GM19238 (cell line): ENCODE measurements around the gene TBCE.
"Not testable (repeated sequence)": the region's sequence is repeated elsewhere in the genome, so short reads cannot be mapped to it uniquely, and the experiment has no call there.

Experiments
- DNase-seq: peaks from one replicate; pipeline ENCODE4 v3.0.0; 2011; ENCODE audit warnings: low spot score; ENCODE audit not compliant: insufficient read length

TBCE gene

GRCh38 chr1:235450886-235451483 lies 83.8 kb downstream of the TBCE start:
- DNase-seq: no peak

DNA sequence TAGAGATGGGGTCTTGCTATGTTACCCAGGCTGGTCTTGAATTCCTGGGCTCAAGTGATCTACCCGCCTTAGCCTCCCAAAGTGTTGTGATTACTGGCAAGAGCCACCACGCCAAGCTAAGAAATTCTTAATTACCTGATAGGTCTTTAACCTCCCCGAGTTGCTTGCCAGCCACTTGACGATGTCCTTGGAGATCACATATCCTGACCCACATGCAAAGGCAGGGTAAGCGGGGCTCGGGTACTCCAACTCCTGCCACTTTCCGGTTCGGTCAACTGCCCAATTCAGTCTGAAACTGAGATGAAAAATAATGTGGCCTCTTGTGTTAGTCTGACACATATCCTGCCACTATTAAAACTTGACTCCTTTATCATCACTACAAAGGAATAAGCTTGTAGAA lies 86.8 kb downstream of the TBCE start:
- DNase-seq: no peak

- no peak for DNase-seq
These were observed 87.9 kb downstream of the TBCE start for GRCh38 chr1:235455097-235455496.

- DNase-seq: no peak
These were observed 88.6 kb downstream of the TBCE start for GRCh38 chr1:235455823-235456222.

DNA sequence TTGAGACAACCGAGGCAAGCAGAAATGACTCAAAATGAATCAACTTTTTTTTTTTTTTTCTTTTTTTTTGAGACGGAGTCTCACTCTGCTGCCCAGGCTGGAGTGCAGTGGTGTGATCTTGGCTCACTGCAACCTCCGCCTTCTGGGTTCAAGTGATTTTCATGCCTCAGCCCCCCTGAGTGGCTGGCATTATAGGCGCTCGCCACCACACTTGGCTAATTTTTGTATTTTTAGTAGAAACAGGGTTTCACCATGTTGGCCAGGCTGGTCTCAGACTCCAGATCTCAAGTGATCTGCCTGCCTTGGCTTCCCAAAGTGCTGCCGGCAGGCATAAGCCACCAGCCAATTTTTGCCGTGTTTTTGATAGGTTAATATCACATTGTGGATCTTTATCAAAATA lies 90.6 kb downstream of the TBCE start:
- not testable (repeated sequence) for DNase-seq

- DNase-seq: no peak
These were observed 93.5 kb downstream of the TBCE start for GRCh38 chr1:235460770-235461169.

GRCh38 chr1:235461954-235462353 lies 94.7 kb downstream of the TBCE start:
- DNase-seq: no peak

GRCh38 chr1:235462832-235463231 lies 95.6 kb downstream of the TBCE start:
- not testable (repeated sequence) for DNase-seq

- DNase-seq: no peak
These were observed 97.8 kb downstream of the TBCE start for GRCh38 chr1:235465066-235465465.

GRCh38 chr1:235468004-235468403 lies 100.8 kb downstream of the TBCE start:
- DNase-seq: no peak

DNA sequence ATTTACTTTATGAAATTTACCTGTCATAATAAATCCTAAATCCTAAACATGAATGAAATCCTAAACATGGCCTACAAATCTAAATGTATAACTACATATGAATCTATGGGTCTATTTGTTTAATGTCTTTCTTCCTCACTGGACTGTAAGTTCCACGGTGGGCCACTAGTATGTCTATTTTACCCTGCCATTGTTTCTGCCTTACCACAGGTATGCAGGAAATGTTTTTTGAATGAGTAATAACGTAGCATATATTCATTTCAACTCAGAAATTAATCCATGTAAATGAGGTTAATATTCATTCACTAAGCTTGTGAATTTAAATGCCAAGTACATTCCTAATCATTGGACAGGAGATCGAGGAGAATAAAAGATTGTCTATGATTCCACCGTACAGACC lies 101.7 kb downstream of the TBCE start:
- DNase-seq: no peak

- DNase-seq: not testable (repeated sequence)
These were observed 102.7 kb downstream of the TBCE start for GRCh38 chr1:235469897-235470296.

- DNase-seq: no peak
These were observed 103.7 kb downstream of the TBCE start for GRCh38 chr1:235470741-235471439.

- DNase-seq: no peak
These were observed 106.6 kb downstream of the TBCE start for GRCh38 chr1:235473806-235474205.

- DNase-seq: no peak
These were observed 115.9 kb downstream of the TBCE start for GRCh38 chr1:235483090-235483489.

DNA sequence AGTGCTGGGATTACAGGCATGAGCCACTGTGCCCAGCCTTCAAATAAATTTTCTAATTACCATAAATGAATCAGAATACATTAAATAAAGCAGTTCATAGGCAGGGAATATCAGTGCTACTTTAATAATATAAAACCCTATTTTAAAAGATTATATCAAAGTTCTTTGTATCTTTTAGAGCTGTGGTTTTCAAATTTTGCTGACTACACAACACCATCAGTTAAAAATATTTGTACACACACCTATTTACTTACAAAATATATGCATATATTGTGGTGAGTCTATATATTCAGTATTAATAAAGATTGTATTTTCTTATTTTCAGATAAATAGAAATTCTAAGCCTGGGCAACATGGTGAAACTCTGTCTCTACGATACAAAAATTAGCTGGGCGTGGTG lies 118.3 kb downstream of the TBCE start:
- DNase-seq: no peak

GRCh38 chr1:235486321-235486720 lies 119.1 kb downstream of the TBCE start:
- DNase-seq: no peak

- DNase-seq: no peak
These were observed 124.4 kb downstream of the TBCE start for GRCh38 chr1:235491644-235492043.

DNA sequence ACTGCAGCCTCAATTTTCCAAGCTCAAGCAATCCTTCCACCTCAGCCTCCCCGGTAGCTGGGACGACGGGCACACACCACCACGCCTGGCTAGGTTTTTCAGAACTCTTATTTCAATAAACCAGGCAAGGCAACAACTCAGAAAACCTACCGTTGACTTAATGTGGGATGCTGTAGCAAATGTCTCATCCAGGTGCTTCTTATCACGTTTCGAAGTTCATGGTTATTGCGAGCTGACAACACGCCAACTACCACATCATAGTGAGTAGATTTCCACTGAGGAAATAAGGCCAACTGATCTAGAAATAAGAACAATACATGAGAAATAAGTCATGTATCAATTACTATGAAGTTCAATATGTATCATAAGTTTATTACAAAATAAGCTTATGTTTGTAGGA lies 127.3 kb downstream of the TBCE start:
- DNase-seq: no peak

GRCh38 chr1:235495030-235495429 lies 127.8 kb downstream of the TBCE start:
- DNase-seq: no peak

DNA sequence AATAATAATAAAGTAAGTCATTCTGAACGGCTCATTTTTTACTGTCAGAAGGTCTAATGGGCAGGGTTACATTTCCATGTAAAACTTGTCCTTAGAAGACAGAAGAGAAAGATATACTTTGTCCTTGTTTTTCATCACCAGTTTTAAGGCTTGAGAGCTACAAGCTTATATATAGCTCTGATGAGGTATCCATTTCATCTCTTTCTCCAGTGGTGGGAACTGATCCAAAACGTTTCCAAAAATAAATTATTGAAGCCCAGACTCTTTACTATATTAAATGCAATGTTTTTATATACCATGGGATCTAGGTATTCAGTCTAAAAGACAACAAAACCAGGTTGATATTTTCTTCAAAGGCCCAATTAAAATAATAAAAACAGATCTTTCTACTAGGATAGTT lies 128.3 kb downstream of the TBCE start:
- no peak for DNase-seq

DNA sequence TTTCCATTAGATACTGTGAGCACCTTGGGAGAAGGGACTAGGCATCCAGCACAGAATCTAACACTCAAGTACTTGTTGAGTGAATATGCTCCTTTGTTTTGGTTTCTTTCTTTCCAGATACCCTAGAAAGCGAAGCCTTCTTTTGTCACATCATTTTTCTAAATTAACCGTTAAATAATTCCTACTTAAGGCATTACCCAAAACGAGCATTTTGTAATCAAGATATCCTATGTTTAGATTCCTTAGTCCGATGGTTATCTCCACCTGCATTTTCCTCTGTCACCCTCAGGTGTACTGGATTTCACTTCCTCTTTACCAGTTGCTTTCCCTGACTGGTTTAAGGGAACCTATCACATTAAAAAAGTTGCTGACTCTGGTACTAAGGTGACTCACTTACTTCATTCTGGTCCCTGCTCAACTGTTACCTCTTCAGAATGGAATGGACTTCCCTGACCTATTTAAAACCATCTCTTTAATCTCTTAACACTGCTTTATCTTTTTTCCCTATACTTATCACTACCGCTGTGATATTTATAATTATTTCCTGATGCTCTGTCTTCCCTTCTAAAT lies 133.8 kb downstream of the TBCE start:
- no peak for DNase-seq
